Uterus (tissue), 4 donors: ENCODE measurements around the gene IRAK3. TPM values are rescaled to one million over a fixed set of nuclear protein-coding genes. Genes with fewer than 3 reads are reported as not detected.
A peak's percentile ranks its signal among the peaks of the same experiment; 100 is the strongest.

Source experiments
- DNase-seq, 2 donors: peaks; one replicate each; pipeline ENCODE4 v3.0.0-alpha.2; 2019 to 2020
- H3K27ac ChIP-seq, 2 donors: fragments of 200-600 bp; sonication (generic); 1 replicate in 1 of 2; 2 replicates in 1 of 2; pipeline ENCODE4 v1.5.1; 2016 to 2018
- H3K27me3 ChIP-seq, 2 donors: fragments of 200-600 bp; sonication (generic); one replicate each; pipeline ENCODE4 v1.5.1; 2018 to 2019; ENCODE audit warnings: control low read depth in 1 of 2
- H3K36me3 ChIP-seq, 2 donors: fragments of 200-600 bp; sonication (generic); one replicate each; pipeline ENCODE4 v1.5.1; 2019; ENCODE audit warnings: control low read depth in 1 of 2
- H3K4me1 ChIP-seq, 2 donors: fragments of 200-600 bp; sonication (generic); one replicate each; pipeline ENCODE4 v1.5.1; 2018 to 2019; ENCODE audit warnings: control low read depth in 1 of 2
- H3K4me3 ChIP-seq, 2 donors: fragments of 200-600 bp; sonication (generic); 1 replicate in 1 of 2; 2 replicates in 1 of 2; pipeline ENCODE4 v1.5.1; 2018 to 2019; ENCODE audit warnings: mild to moderate bottlenecking in 1 of 2
- H3K9me3 ChIP-seq, 2 donors: fragments of 200-600 bp; sonication (generic); one replicate each; pipeline ENCODE4 v1.5.1; 2019; ENCODE audit warnings: control low read depth in 1 of 2
- CTCF ChIP-seq, 4 experiments: fragments of 200-600 bp in 2 of 4; fragments of 450-650 bp in 2 of 4; sonication (generic) in 2 of 4; IDR thresholded peaks; one replicate each; pipeline ENCODE4 v1.5.1; 2016 to 2019; ENCODE audit warnings: antibody characterized with exemption in 4 of 4, mild to moderate bottlenecking in 2 of 4, moderate library complexity in 1 of 4
- POLR2A ChIP-seq, 2 donors: fragments of 450-650 bp; IDR thresholded peaks; one replicate each; pipeline ENCODE4 v1.6.1; 2016; ENCODE audit warnings: antibody characterized with exemption in 2 of 2, mild to moderate bottlenecking in 1 of 2, moderate library complexity in 1 of 2
- intact Hi-C: fragments of 100-400 bp; cut with DNase I; formaldehyde crosslinking; loops from one replicate; pipeline ENCODE4 v1.15.1; 2023; ENCODE audit warnings: low total_unique reads
- total RNA-seq, 4 donors: library from RNA; depleted of rRNA in 3 of 4; stranded (reverse); fragments of >200 nt in 3 of 4; gene quantifications; one replicate each; pipeline versions ENCODE4 v1.1.0 to v1.2.4, GENCODE V29; 2014 to 2023
- donor health status: DM: yes; HTN: yes; CAD: no.

The IRAK3 gene
- total RNA-seq, 4 donors from 2014 or later, result 18.7 to 39.7 (median 24.2) TPM

GRCh38 chr12:66187821-66188220, 1.2 kb upstream of the IRAK3 start:
- intact Hi-C loops, result no loop called here

GRCh38 chr12:66189486-66189843, 451 bp downstream of the IRAK3 start:
- Histone ChIP-seq H3K4me1 (no peaks in the 10 kb centered on the region), H3K9me3 (no peaks in the 10 kb centered on the region), H3K27me3 (no peaks in the 10 kb centered on the region), H3K36me3 (no peaks in the 10 kb centered on the region), H3K27ac (peak overlapping the region; percentile 81 to 85), H3K4me3 (peak overlapping the region; percentile 19 to 43)
- no peak for TF ChIP-seq POLR2A (IDR thresholded peaks at IDR 0.05)
- no peak for TF ChIP-seq CTCF (IDR thresholded peaks at IDR 0.05)
- no peak for DNase-seq
- intact Hi-C loops, result no loop called here

More at GRCh38 chr12:66187821-66188220, 1.2 kb upstream of the IRAK3 start:
- DNase-seq, result no peak
- Histone ChIP-seq H3K36me3 (no peaks in the 10 kb centered on the region), H3K27me3 (no peaks in the 10 kb centered on the region), H3K9me3 (no peaks in the 10 kb centered on the region), H3K27ac (no peak overlapping the region), H3K4me1 (no peaks in the 10 kb centered on the region), H3K4me3 (no peak overlapping the region)
- TF ChIP-seq POLR2A (IDR thresholded peaks at IDR 0.05) (no peak), CTCF (IDR thresholded peaks at IDR 0.05) (no peak)

GRCh38 chr12:66189889-66190288, 875 bp downstream of the IRAK3 start:
- intact Hi-C loops, result no loop called here
- Histone ChIP-seq H3K4me3 (peak overlapping the region; percentile 19 to 43), H3K36me3 (no peaks in the 10 kb centered on the region), H3K27me3 (no peaks in the 10 kb centered on the region), H3K9me3 (no peaks in the 10 kb centered on the region), H3K27ac (peak overlapping the region; percentile 81 to 85), H3K4me1 (no peaks in the 10 kb centered on the region)
- TF ChIP-seq CTCF (IDR thresholded peaks at IDR 0.05) (no peak), POLR2A (IDR thresholded peaks at IDR 0.05) (no peak)
- DNase-seq, result no peak

GRCh38 chr12:66190519-66191370, 1.7 kb downstream of the IRAK3 start:
- no peaks in the 10 kb centered on the region for H3K27me3 ChIP-seq
- TF ChIP-seq POLR2A (IDR thresholded peaks at IDR 0.05) (no peak), CTCF (IDR thresholded peaks at IDR 0.05) (no peak)
- H3K4me1 ChIP-seq, result no peaks in the 10 kb centered on the region
- no peaks in the 10 kb centered on the region for H3K36me3 ChIP-seq
- intact Hi-C loops, result no loop called here
- no peak overlapping the region for H3K4me3 ChIP-seq
- no peak for DNase-seq
- H3K27ac ChIP-seq, result peak overlapping the region in 1 of 2 donors; percentile 85
- no peaks in the 10 kb centered on the region for H3K9me3 ChIP-seq

- intact Hi-C loops, result no loop called here
- Histone ChIP-seq H3K27me3 (no peaks in the 10 kb centered on the region), H3K36me3 (no peaks in the 10 kb centered on the region), H3K27ac (no peak overlapping the region), H3K9me3 (no peaks in the 10 kb centered on the region), H3K4me1 (no peaks in the 10 kb centered on the region), H3K4me3 (no peak overlapping the region)
- TF ChIP-seq CTCF (IDR thresholded peaks at IDR 0.05) (no peak), POLR2A (IDR thresholded peaks at IDR 0.05) (no peak)
- DNase-seq, result no peak
Observed at GRCh38 chr12:66191547-66192126, 2.6 kb downstream of the IRAK3 start.
